NCI-H526 (cell line): ENCODE results near the gene PTPRN2.
A peak's percentile ranks its signal among the peaks of the same experiment; 100 is the strongest.
"Not testable (repeated sequence)": the region's sequence is repeated elsewhere in the genome, so short reads cannot be mapped to it uniquely, and the experiment has no call there.

Experiments used
- DNase-seq, 2 experiments: peaks; one replicate each; lab custom pipeline; 2025; lab: John Stamatoyannopoulos, UW

PTPRN2 gene

GRCh38 chr7:158350166-158350900 is 237.3 kb downstream of the PTPRN2 start:
- no peak for DNase-seq

- DNase-seq = no peak
Observed at GRCh38 chr7:158348446-158348845, 239.2 kb downstream of the PTPRN2 start.

- DNase-seq = not testable (repeated sequence)
Observed at GRCh38 chr7:158348039-158348438, 239.6 kb downstream of the PTPRN2 start.

- no peak for DNase-seq
Observed at GRCh38 chr7:158345731-158346130, 241.9 kb downstream of the PTPRN2 start.

GRCh38 chr7:158344706-158345300 is 242.8 kb downstream of the PTPRN2 start:
- DNase-seq = no peak

GRCh38 chr7:158343936-158344455 is 243.6 kb downstream of the PTPRN2 start:
- no peak for DNase-seq

GRCh38 chr7:158343526-158343925 is 244.1 kb downstream of the PTPRN2 start:
- no peak for DNase-seq

- not testable (repeated sequence) for DNase-seq
Observed at GRCh38 chr7:158341097-158341496, 246.5 kb downstream of the PTPRN2 start.

- not testable (repeated sequence) for DNase-seq
Observed at GRCh38 chr7:158336952-158337351, 250.7 kb downstream of the PTPRN2 start.

- DNase-seq = not testable (repeated sequence)
Observed at GRCh38 chr7:158332516-158332915, 255.1 kb downstream of the PTPRN2 start.

GRCh38 chr7:158331826-158332450 is 255.7 kb downstream of the PTPRN2 start:
- not testable (repeated sequence) for DNase-seq

GRCh38 chr7:158329686-158330085 is 257.9 kb downstream of the PTPRN2 start:
- DNase-seq = no peak

- DNase-seq = no peak
Observed at GRCh38 chr7:158329014-158329610, 258.5 kb downstream of the PTPRN2 start.

GRCh38 chr7:158328376-158329013 is 259.1 kb downstream of the PTPRN2 start:
- no peak for DNase-seq

GRCh38 chr7:158327571-158328180 is 259.9 kb downstream of the PTPRN2 start:
- no peak for DNase-seq

GRCh38 chr7:158327012-158327411 is 260.6 kb downstream of the PTPRN2 start:
- DNase-seq = no peak

- DNase-seq = peak; percentile 44 to 73
Observed at GRCh38 chr7:158325530-158326381, 261.9 kb downstream of the PTPRN2 start.

GRCh38 chr7:158324397-158325360 is 262.9 kb downstream of the PTPRN2 start:
- DNase-seq = peak in 1 of 2 experiments; percentile 23

GRCh38 chr7:158323741-158324396 is 263.8 kb downstream of the PTPRN2 start:
- DNase-seq = no peak
